ENCODE measurements around the gene ANAPC1.
"Not testable (repeated sequence)": the region's sequence is repeated elsewhere in the genome, so short reads cannot be mapped to it uniquely, and the experiment has no call there.

The ANAPC1 gene

GRCh38 chr2:111760697-111761284 is 123.2 kb downstream of the ANAPC1 start:
- not testable (repeated sequence) for H3K18ac ChIP-seq (ENCODE audit: low read length); H3K4me1 ChIP-seq (ENCODE audit: control insufficient read depth in 2 of 2, insufficient read depth in 1 of 2, low read depth in 1 of 2, low read length in 2 of 2)

GRCh38 chr2:111752533-111752932 is 131.5 kb downstream of the ANAPC1 start:
- H3K14ac ChIP-seq (ENCODE audit: low read length), result not testable (repeated sequence)

More at GRCh38 chr2:111760697-111761284, 123.2 kb downstream of the ANAPC1 start:
- not testable (repeated sequence) for H3K36me3 ChIP-seq (replicated peaks in 1 of 2; ENCODE audit: control insufficient read depth in 2 of 2, insufficient read depth in 2 of 2, low read length in 2 of 2); H3K9me3 ChIP-seq (replicated peaks in 1 of 2; ENCODE audit: control insufficient read depth in 2 of 2, insufficient read depth in 1 of 2, low read depth in 1 of 2, low read length in 2 of 2); H4K91ac ChIP-seq (ENCODE audit: low read depth, low read length, poor library complexity); H3K4me2 ChIP-seq (ENCODE audit: insufficient read depth, low read length, poor library complexity, severe bottlenecking); H3K79me1 ChIP-seq (ENCODE audit: low read depth, low read length); H3K27ac ChIP-seq (replicated peaks; ENCODE audit: low read length); H3K9ac ChIP-seq (ENCODE audit: low read depth, low read length, poor library complexity); H3K23ac ChIP-seq (ENCODE audit: low read depth, low read length, poor library complexity); H2BK15ac ChIP-seq (ENCODE audit: low read length); H2AK5ac ChIP-seq (ENCODE audit: low read depth, low read length); H2BK120ac ChIP-seq (ENCODE audit: low read depth, low read length); H3K4ac ChIP-seq (ENCODE audit: low read length); H3K4me3 ChIP-seq (ENCODE audit: low read length in 2 of 2); H3K14ac ChIP-seq (ENCODE audit: low read length); H3K27me3 ChIP-seq (ENCODE audit: control insufficient read depth in 3 of 3, insufficient read depth in 3 of 3, low read depth in 1 of 3, low read length in 3 of 3); H2BK12ac ChIP-seq (ENCODE audit: low read length); H4K8ac ChIP-seq (ENCODE audit: low read depth, low read length); H2AFZ ChIP-seq (ENCODE audit: low read length); DNase-seq (ENCODE audit: low spot score); H2BK5ac ChIP-seq (ENCODE audit: low read length)
- no CpG with 5 or more reads among the region's 9 CpGs for WGBS, 2 donors (ENCODE audit: extremely low coverage in 2 of 2, insufficient read length in 2 of 2, insufficient replicate concordance in 1 of 2)

GRCh38 chr2:111750641-111751040 is 133.4 kb downstream of the ANAPC1 start:
- not testable (repeated sequence) for H4K8ac ChIP-seq (ENCODE audit: low read depth, low read length); H3K27me3 ChIP-seq (ENCODE audit: control insufficient read depth in 3 of 3, insufficient read depth in 3 of 3, low read depth in 1 of 3, low read length in 3 of 3); DNase-seq (ENCODE audit: low spot score); H3K4me3 ChIP-seq (ENCODE audit: low read length in 2 of 2); H2BK5ac ChIP-seq (ENCODE audit: low read length); H2AFZ ChIP-seq (ENCODE audit: low read length); H3K23ac ChIP-seq (ENCODE audit: low read depth, low read length, poor library complexity); H3K4me2 ChIP-seq (ENCODE audit: insufficient read depth, low read length, poor library complexity, severe bottlenecking); H2BK12ac ChIP-seq (ENCODE audit: low read length); H3K4ac ChIP-seq (ENCODE audit: low read length); H3K27ac ChIP-seq (replicated peaks; ENCODE audit: low read length); H3K18ac ChIP-seq (ENCODE audit: low read length); H4K91ac ChIP-seq (ENCODE audit: low read depth, low read length, poor library complexity); H3K9me3 ChIP-seq (replicated peaks in 1 of 2; ENCODE audit: control insufficient read depth in 2 of 2, insufficient read depth in 1 of 2, low read depth in 1 of 2, low read length in 2 of 2); H3K9ac ChIP-seq (ENCODE audit: low read depth, low read length, poor library complexity); H2AK5ac ChIP-seq (ENCODE audit: low read depth, low read length); H3K36me3 ChIP-seq (replicated peaks in 1 of 2; ENCODE audit: control insufficient read depth in 2 of 2, insufficient read depth in 2 of 2, low read length in 2 of 2); H3K4me1 ChIP-seq (ENCODE audit: control insufficient read depth in 2 of 2, insufficient read depth in 1 of 2, low read depth in 1 of 2, low read length in 2 of 2); H3K14ac ChIP-seq (ENCODE audit: low read length); H2BK120ac ChIP-seq (ENCODE audit: low read depth, low read length); H3K79me1 ChIP-seq (ENCODE audit: low read depth, low read length); H2BK15ac ChIP-seq (ENCODE audit: low read length)
- WGBS, 2 donors (ENCODE audit: extremely low coverage in 2 of 2, insufficient read length in 2 of 2, insufficient replicate concordance in 1 of 2), result no CpG with 5 or more reads among the region's 1 CpG

More at GRCh38 chr2:111752533-111752932, 131.5 kb downstream of the ANAPC1 start:
- not testable (repeated sequence) for H3K9ac ChIP-seq (ENCODE audit: low read depth, low read length, poor library complexity); H2BK120ac ChIP-seq (ENCODE audit: low read depth, low read length); H3K4me2 ChIP-seq (ENCODE audit: insufficient read depth, low read length, poor library complexity, severe bottlenecking); H2BK15ac ChIP-seq (ENCODE audit: low read length); H3K9me3 ChIP-seq (replicated peaks in 1 of 2; ENCODE audit: control insufficient read depth in 2 of 2, insufficient read depth in 1 of 2, low read depth in 1 of 2, low read length in 2 of 2); DNase-seq (ENCODE audit: low spot score); H3K4me1 ChIP-seq (ENCODE audit: control insufficient read depth in 2 of 2, insufficient read depth in 1 of 2, low read depth in 1 of 2, low read length in 2 of 2); H2BK12ac ChIP-seq (ENCODE audit: low read length); H3K27ac ChIP-seq (replicated peaks; ENCODE audit: low read length); H2AK5ac ChIP-seq (ENCODE audit: low read depth, low read length); H4K8ac ChIP-seq (ENCODE audit: low read depth, low read length); H3K18ac ChIP-seq (ENCODE audit: low read length); H3K4me3 ChIP-seq (ENCODE audit: low read length in 2 of 2); H3K27me3 ChIP-seq (ENCODE audit: control insufficient read depth in 3 of 3, insufficient read depth in 3 of 3, low read depth in 1 of 3, low read length in 3 of 3); H2BK5ac ChIP-seq (ENCODE audit: low read length); H4K91ac ChIP-seq (ENCODE audit: low read depth, low read length, poor library complexity); H3K4ac ChIP-seq (ENCODE audit: low read length); H3K79me1 ChIP-seq (ENCODE audit: low read depth, low read length); H3K36me3 ChIP-seq (replicated peaks in 1 of 2; ENCODE audit: control insufficient read depth in 2 of 2, insufficient read depth in 2 of 2, low read length in 2 of 2); H2AFZ ChIP-seq (ENCODE audit: low read length); H3K23ac ChIP-seq (ENCODE audit: low read depth, low read length, poor library complexity)
- WGBS, 2 donors (ENCODE audit: extremely low coverage in 2 of 2, insufficient read length in 2 of 2, insufficient replicate concordance in 1 of 2), result no CpG with 5 or more reads among the region's 3 CpGs

GRCh38 chr2:111748429-111748828 is 135.6 kb downstream of the ANAPC1 start:
- DNase-seq (ENCODE audit: low spot score); H3K9ac ChIP-seq (ENCODE audit: low read depth, low read length, poor library complexity): not testable (repeated sequence)
- no CpG with 5 or more reads among the region's 4 CpGs for WGBS, 2 donors (ENCODE audit: extremely low coverage in 2 of 2, insufficient read length in 2 of 2, insufficient replicate concordance in 1 of 2)

More at GRCh38 chr2:111748429-111748828, 135.6 kb downstream of the ANAPC1 start:
- not testable (repeated sequence) for H3K4ac ChIP-seq (ENCODE audit: low read length); H3K27ac ChIP-seq (replicated peaks; ENCODE audit: low read length); H3K4me1 ChIP-seq (ENCODE audit: control insufficient read depth in 2 of 2, insufficient read depth in 1 of 2, low read depth in 1 of 2, low read length in 2 of 2); H3K27me3 ChIP-seq (ENCODE audit: control insufficient read depth in 3 of 3, insufficient read depth in 3 of 3, low read depth in 1 of 3, low read length in 3 of 3); H2AFZ ChIP-seq (ENCODE audit: low read length); H2BK15ac ChIP-seq (ENCODE audit: low read length); H4K8ac ChIP-seq (ENCODE audit: low read depth, low read length); H3K36me3 ChIP-seq (replicated peaks in 1 of 2; ENCODE audit: control insufficient read depth in 2 of 2, insufficient read depth in 2 of 2, low read length in 2 of 2); H3K14ac ChIP-seq (ENCODE audit: low read length); H3K23ac ChIP-seq (ENCODE audit: low read depth, low read length, poor library complexity); H2BK5ac ChIP-seq (ENCODE audit: low read length); H2BK12ac ChIP-seq (ENCODE audit: low read length); H3K9me3 ChIP-seq (replicated peaks in 1 of 2; ENCODE audit: control insufficient read depth in 2 of 2, insufficient read depth in 1 of 2, low read depth in 1 of 2, low read length in 2 of 2); H2AK5ac ChIP-seq (ENCODE audit: low read depth, low read length); H3K4me2 ChIP-seq (ENCODE audit: insufficient read depth, low read length, poor library complexity, severe bottlenecking); H3K79me1 ChIP-seq (ENCODE audit: low read depth, low read length); H4K91ac ChIP-seq (ENCODE audit: low read depth, low read length, poor library complexity); H2BK120ac ChIP-seq (ENCODE audit: low read depth, low read length); H3K18ac ChIP-seq (ENCODE audit: low read length); H3K4me3 ChIP-seq (ENCODE audit: low read length in 2 of 2)

All from neuronal stem cell (in vitro differentiated cells).